Measurements from ENCODE around the gene AUTS2. TPM values are rescaled to one million over a fixed set of nuclear protein-coding genes. Genes with fewer than 3 reads are reported as not detected.
"Not testable (repeated sequence)": the region's sequence is repeated elsewhere in the genome, so short reads cannot be mapped to it uniquely, and the experiment has no call there.

Gene AUTS2
- polyA plus RNA-seq, 3 donors, result 3.1 to 8.3 (median 7.9) TPM

- WGBS, 3 donors, result 94 to 96% (median 94%) methylated on average over 4 of the region's 4 CpGs
- H3K27ac ChIP-seq (ENCODE audit: low read depth, low read length), result no peak overlapping the region
These were observed 993.9 kb downstream of the AUTS2 start for GRCh38 chr7:70592171-70592570.

GRCh38 chr7:70594170-70594569, 995.9 kb downstream of the AUTS2 start:
- 86 to 95% (median 91%) methylated on average over 4 of the region's 4 CpGs for WGBS, 3 donors

GRCh38 chr7:70594885-70595284, 996.6 kb downstream of the AUTS2 start:
- not testable (repeated sequence) for H3K27ac ChIP-seq (ENCODE audit: low read depth, low read length)
- 83 to 92% (median 88%) methylated on average over 7 of the region's 7 CpGs for WGBS, 3 donors

More at GRCh38 chr7:70594170-70594569, 995.9 kb downstream of the AUTS2 start:
- H3K27ac ChIP-seq (ENCODE audit: low read depth, low read length), result no peak overlapping the region

GRCh38 chr7:70595370-70595754, 997.1 kb downstream of the AUTS2 start:
- H3K27ac ChIP-seq (ENCODE audit: low read depth, low read length), result no peak overlapping the region
- 53 to 64% (median 60%) methylated on average over 6 of the region's 6 CpGs for WGBS, 3 donors

GRCh38 chr7:70595755-70596597, 997.7 kb downstream of the AUTS2 start:
- H3K27ac ChIP-seq (ENCODE audit: low read depth, low read length), result no peak overlapping the region
- 6 to 13% (median 13%) methylated on average over 78 to 82 of the region's 82 CpGs for WGBS, 3 donors

GRCh38 chr7:70596598-70596913, 998.3 kb downstream of the AUTS2 start:
- H3K27ac ChIP-seq (ENCODE audit: low read depth, low read length), result no peak overlapping the region
- 51 to 77% (median 72%) methylated on average over 11 of the region's 11 CpGs for WGBS, 3 donors

- WGBS, 3 donors, result 78 to 83% (median 79%) methylated on average over 5 of the region's 5 CpGs
- no peak overlapping the region for H3K27ac ChIP-seq (ENCODE audit: low read depth, low read length)
These were observed 998.8 kb downstream of the AUTS2 start for GRCh38 chr7:70597066-70597465.

GRCh38 chr7:70598976-70599375, 1000.7 kb downstream of the AUTS2 start:
- no peak overlapping the region for H3K27ac ChIP-seq (ENCODE audit: low read depth, low read length)
- 59 to 80% (median 71%) methylated on average over 2 of the region's 2 CpGs for WGBS, 3 donors

GRCh38 chr7:70599446-70600190, 1001.3 kb downstream of the AUTS2 start:
- WGBS, 3 donors, result 67 to 80% (median 74%) methylated on average over 5 of the region's 5 CpGs
- no peak overlapping the region for H3K27ac ChIP-seq (ENCODE audit: low read depth, low read length)

GRCh38 chr7:70600993-70601392, 1002.7 kb downstream of the AUTS2 start:
- 96 to 100% (median 98%) methylated on average over 1 of the region's 1 CpG for WGBS, 3 donors

GRCh38 chr7:70602117-70602516, 1003.8 kb downstream of the AUTS2 start:
- WGBS, 3 donors, result 56 to 72% (median 69%) methylated on average over 4 of the region's 4 CpGs
- H3K27ac ChIP-seq (ENCODE audit: low read depth, low read length), result no peak overlapping the region

More at GRCh38 chr7:70600993-70601392, 1002.7 kb downstream of the AUTS2 start:
- no peak overlapping the region for H3K27ac ChIP-seq (ENCODE audit: low read depth, low read length)

- 88 to 92% (median 90%) methylated on average over 7 of the region's 7 CpGs for WGBS, 3 donors
These were observed 1009.0 kb downstream of the AUTS2 start for GRCh38 chr7:70607281-70607680.

GRCh38 chr7:70607759-70608158, 1009.5 kb downstream of the AUTS2 start:
- no peak overlapping the region for H3K27ac ChIP-seq (ENCODE audit: low read depth, low read length)
- 82 to 89% (median 86%) methylated on average over 1 of the region's 1 CpG for WGBS, 3 donors

More at GRCh38 chr7:70607281-70607680, 1009.0 kb downstream of the AUTS2 start:
- no peak overlapping the region for H3K27ac ChIP-seq (ENCODE audit: low read depth, low read length)

GRCh38 chr7:70608229-70608628, 1010.0 kb downstream of the AUTS2 start:
- no peak overlapping the region for H3K27ac ChIP-seq (ENCODE audit: low read depth, low read length)
- 67 to 87% (median 80%) methylated on average over 3 of the region's 3 CpGs for WGBS, 3 donors

GRCh38 chr7:70612811-70613210, 1014.5 kb downstream of the AUTS2 start:
- no peak overlapping the region for H3K27ac ChIP-seq (ENCODE audit: low read depth, low read length)
- 93 to 98% (median 97%) methylated on average over 5 of the region's 5 CpGs for WGBS, 3 donors

- no peak overlapping the region for H3K27ac ChIP-seq (ENCODE audit: low read depth, low read length)
These were observed 1016.2 kb downstream of the AUTS2 start for GRCh38 chr7:70614237-70615045.

GRCh38 chr7:70615066-70615606, 1016.9 kb downstream of the AUTS2 start:
- no peak overlapping the region for H3K27ac ChIP-seq (ENCODE audit: low read depth, low read length)
- WGBS, 3 donors, result 52 to 55% (median 55%) methylated on average over 5 of the region's 5 CpGs

More at GRCh38 chr7:70614237-70615045, 1016.2 kb downstream of the AUTS2 start:
- WGBS, 3 donors, result 30 to 36% (median 32%) methylated on average over 13 of the region's 13 CpGs

- WGBS, 3 donors, result 79 to 85% (median 81%) methylated on average over 5 of the region's 5 CpGs
- H3K27ac ChIP-seq (ENCODE audit: low read depth, low read length), result no peak overlapping the region
These were observed 1017.9 kb downstream of the AUTS2 start for GRCh38 chr7:70616211-70616610.
